Muscle of back (tissue), 13 donors: ENCODE data around the gene C4A. TPM values are rescaled to one million over a fixed set of nuclear protein-coding genes. Genes with fewer than 3 reads are reported as not detected.
"Not testable (repeated sequence)": the region's sequence is repeated elsewhere in the genome, so short reads cannot be mapped to it uniquely, and the experiment has no call there.

ENCODE experiments used
- DNase-seq, 3 donors: peaks; one replicate each; pipeline versions ENCODE4 v3.0.0 to v3.0.0-alpha.2; 2013
- long read RNA-seq, 9 donors: transcript quantifications; one replicate each; lab custom pipeline, GENCODE V29; 2026
- polyA plus RNA-seq, 10 donors: library from polyadenylated mRNA; unstranded; fragments of 120-200 nt; gene quantifications; one replicate each; pipeline ENCODE4 v1.2.1, GENCODE V29; 2013; ENCODE audit not compliant: insufficient read length in 10 of 10

Gene C4A
- 10 to 100 TPM in 5 of 10 donors, 1 to 10 TPM in 5; 6.2 to 21.3 (median 10.3) TPM for polyA plus RNA-seq
- long read RNA-seq, donor 1, result 0 reads
- long read RNA-seq, donor 2, partial matches to known transcripts, result 0 of 1 reads
- long read RNA-seq, donor 2, other reads (novel, unspliced or antisense), result 0 of 1 reads
- long read RNA-seq, donor 3, result 0 reads
- long read RNA-seq, donor 4, result 0 reads
- long read RNA-seq, donor 5, result 0 reads
- long read RNA-seq, donor 6, result 0 reads
- long read RNA-seq, donor 7, result 0 reads
- long read RNA-seq, donor 8, result 0 reads
- long read RNA-seq, donor 9, result 0 reads

DNA sequence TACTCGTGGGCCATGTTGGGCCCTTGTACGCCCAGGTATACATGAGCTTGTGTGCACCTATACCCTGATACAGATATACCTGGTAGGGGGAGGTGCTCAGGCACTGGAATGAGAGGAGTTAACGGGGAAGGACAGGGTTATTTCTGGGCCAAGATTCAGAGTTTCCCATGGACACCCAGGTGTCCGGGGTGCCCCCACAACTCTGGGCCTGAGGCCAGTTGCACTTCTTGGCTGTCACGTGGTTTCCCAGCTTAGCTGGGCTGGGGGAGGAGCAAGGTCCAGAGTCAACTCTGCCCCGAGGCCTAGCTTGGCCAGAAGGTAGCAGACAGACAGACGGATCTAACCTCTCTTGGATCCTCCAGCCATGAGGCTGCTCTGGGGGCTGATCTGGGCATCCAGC lies at the start of gene C4A:
Gene C4A, plus strand, starts transcription at position 314 of the 400 bp plus-strand sequence. Its CDS starts 51 bp downstream, at position 365.
- not testable (repeated sequence) for DNase-seq

- not testable (repeated sequence) for DNase-seq
These were observed 49.7 kb upstream of the C4A start for GRCh38 chr6:31932137-31932536.

DNA sequence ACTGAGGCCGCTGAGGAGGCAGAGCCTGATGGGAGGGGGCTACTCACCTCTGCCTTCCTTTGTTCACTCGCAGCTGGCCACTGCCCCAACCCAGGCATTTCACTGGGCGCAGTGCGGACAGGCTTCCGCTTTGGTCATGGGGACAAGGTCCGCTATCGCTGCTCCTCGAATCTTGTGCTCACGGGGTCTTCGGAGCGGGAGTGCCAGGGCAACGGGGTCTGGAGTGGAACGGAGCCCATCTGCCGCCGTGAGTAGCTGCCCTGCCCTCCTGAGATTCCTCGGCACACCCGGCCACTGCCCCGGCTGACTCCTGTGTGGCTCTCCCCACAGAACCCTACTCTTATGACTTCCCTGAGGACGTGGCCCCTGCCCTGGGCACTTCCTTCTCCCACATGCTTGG lies 48.3 kb upstream of the C4A start:
- DNase-seq, result no peak

DNA sequence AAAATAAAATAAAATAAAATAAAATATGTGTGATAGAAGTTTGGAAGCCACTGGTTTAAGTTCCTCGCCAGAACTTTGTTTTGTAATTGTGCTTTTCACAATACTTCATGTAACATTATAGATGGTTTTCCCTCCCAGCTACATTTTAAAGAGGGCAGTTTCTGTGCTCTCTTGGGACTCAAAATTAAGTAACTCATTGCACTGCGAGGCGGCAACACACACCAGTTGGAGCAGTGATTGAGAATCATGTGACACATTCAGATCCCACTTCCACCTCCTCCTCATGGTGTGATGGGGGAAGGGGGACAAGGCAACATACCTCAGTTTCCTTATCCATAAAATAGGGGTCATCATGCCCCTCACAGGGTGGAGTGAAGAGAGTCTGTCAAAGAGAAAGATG lies 46.8 kb upstream of the C4A start:
- no peak for DNase-seq

DNA sequence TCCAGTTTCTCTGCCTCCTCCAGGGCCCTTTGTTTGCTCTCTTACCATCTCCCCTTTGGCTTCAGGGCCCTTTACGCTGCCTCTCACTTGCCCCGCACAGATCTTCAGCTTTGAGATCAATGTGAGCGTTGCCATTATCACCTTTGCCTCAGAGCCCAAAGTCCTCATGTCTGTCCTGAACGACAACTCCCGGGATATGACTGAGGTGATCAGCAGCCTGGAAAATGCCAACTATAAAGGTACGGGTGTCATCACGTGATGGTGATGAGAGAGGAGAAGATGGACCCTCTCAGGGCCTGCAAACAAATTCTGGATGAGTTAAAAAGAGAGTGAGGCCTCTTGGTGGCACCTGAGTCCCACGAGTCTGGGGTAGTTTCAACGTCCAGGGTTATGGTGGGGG lies 46.0 kb upstream of the C4A start:
- DNase-seq, result no peak

GRCh38 chr6:31940256-31940664 lies 41.6 kb upstream of the C4A start:
- no peak for DNase-seq

- no peak for DNase-seq
These were observed 38.1 kb upstream of the C4A start for GRCh38 chr6:31943742-31944141.

GRCh38 chr6:31945154-31945506 lies 36.7 kb upstream of the C4A start:
- DNase-seq, result no peak

GRCh38 chr6:31945507-31946369 lies 36.1 kb upstream of the C4A start, which contains the start of gene CFB:
TSS of gene CFB (plus strand) at chr6:31946095. CDS start at chr6:31946222, 127 bp downstream.
- DNase-seq, result peak; percentile 33 to 57 (median 55)

GRCh38 chr6:31946370-31946885 lies 35.4 kb upstream of the C4A start:
- DNase-seq, result no peak

DNA sequence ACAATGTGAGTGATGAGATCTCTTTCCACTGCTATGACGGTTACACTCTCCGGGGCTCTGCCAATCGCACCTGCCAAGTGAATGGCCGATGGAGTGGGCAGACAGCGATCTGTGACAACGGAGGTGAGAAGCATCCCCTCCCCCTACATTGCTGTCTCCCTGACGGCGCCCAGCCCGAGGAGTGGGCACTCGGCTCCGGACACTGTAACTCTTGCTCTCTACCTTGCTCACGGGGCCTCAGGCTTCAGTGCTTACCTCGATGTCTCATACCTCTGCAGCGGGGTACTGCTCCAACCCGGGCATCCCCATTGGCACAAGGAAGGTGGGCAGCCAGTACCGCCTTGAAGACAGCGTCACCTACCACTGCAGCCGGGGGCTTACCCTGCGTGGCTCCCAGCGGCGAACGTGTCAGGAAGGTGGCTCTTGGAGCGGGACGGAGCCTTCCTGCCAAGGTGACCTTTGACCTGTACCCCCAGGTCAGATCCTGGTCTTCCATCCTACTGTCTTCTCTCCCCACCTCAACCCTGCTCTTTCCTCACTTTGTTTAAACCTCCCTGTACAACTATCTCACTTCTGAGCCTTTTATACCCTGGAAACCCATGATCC lies 34.7 kb upstream of the C4A start:
- DNase-seq, result no peak

GRCh38 chr6:31947864-31948263 lies 34.0 kb upstream of the C4A start:
- no peak for DNase-seq

DNA sequence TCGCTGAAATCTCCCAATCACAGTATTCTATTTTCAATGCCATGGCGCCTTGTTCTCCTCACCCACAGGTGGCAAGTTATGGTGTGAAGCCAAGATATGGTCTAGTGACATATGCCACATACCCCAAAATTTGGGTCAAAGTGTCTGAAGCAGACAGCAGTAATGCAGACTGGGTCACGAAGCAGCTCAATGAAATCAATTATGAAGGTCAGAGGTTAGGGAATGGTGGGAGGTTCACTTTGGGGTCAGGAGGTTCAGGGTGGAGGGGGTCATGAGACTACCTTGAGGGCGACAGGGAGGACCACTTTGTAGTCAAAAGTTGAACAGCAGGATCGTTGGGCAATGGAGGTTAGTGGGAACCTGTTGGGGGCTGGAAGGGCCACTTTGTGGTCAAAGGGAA lies 33.6 kb upstream of the C4A start:
- DNase-seq, result no peak

DNA sequence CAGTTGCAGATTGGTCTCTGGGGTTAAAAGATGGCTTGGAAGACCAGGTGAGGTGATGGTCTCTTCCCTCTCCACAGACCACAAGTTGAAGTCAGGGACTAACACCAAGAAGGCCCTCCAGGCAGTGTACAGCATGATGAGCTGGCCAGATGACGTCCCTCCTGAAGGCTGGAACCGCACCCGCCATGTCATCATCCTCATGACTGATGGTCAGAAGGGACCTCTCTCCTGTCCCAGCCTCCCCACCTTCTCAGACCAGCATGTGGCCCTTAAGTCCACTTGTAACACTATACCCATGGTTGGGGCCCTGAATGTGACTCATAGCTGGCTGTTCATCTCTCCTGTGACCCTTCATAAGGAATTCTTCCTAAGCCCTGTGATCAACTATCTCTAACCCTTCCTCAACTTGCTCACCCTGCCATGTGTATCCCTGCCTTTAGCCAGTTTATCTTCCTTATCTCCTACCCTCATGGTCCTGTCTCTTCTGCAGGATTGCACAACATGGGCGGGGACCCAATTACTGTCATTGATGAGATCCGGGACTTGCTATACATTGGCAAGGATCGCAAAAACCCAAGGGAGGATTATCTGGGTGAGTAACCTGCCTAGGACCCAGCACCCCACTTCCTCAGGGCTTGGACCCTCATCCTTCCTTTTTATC lies 33.0 kb upstream of the C4A start:
- no peak for DNase-seq

- no peak for DNase-seq
These were observed 31.8 kb upstream of the C4A start for GRCh38 chr6:31949926-31950548.

GRCh38 chr6:31952140-31952805 lies 29.6 kb upstream of the C4A start:
- peak in 2 of 3 donors; percentile 34 to 59 for DNase-seq

GRCh38 chr6:31952890-31953289 lies 29.0 kb upstream of the C4A start:
- no peak for DNase-seq

GRCh38 chr6:31954511-31954910 lies 27.3 kb upstream of the C4A start:
- no peak for DNase-seq

GRCh38 chr6:31956796-31957195 lies 25.1 kb upstream of the C4A start:
- no peak for DNase-seq

DNA sequence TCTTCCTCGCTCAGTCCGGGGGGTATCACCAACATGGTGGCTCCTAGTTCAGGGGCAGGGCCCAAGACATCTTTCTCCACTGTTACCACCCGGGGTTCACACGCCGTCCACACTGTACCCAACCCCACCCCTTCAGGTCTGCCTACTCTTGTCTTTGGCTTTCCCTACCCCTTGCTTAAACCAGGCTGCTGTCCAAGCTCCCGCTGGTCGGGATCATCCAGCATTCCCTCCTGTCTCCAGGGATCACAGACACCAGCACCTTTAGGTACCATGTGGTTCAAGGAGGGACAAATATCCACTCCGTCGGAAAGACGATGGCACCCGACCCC lies 23.5 kb upstream of the C4A start:
- DNase-seq, result peak in 1 of 3 donors; percentile 18
